B cell (primary cell): ENCODE results near the gene TRAPPC12.

Experiments
- CTCF ChIP-seq: fragments of 200-600 bp; IDR thresholded peaks from one replicate; pipeline ENCODE4 v1.8.0; 2022; ENCODE audit warnings: antibody characterized with exemption, mild to moderate bottlenecking
- EZH2 ChIP-seq: IDR thresholded peaks from 2 replicates; pipeline ENCODE4 v1.6.1; 2012; ENCODE audit warnings: borderline replicate concordance, low read depth, mild to moderate bottlenecking, moderate library complexity, low read length; ENCODE audit not compliant: insufficient read depth, poor library complexity, severe bottlenecking

- TF ChIP-seq CTCF: no peak
- TF ChIP-seq EZH2: no peak
Observed at GRCh38 chr2:3387644-3388411, 8.3 kb downstream of the TRAPPC12 start.
